Osteoblast (primary cell): ENCODE measurements around the gene CREB5. TPM values are rescaled to one million over a fixed set of nuclear protein-coding genes. Genes with fewer than 3 reads are reported as not detected.

Experiments
- DNase-seq: peaks from one replicate; pipeline ENCODE4 v3.0.0; 2011; ENCODE audit warnings: low spot score, mixed read lengths; ENCODE audit not compliant: insufficient read length; ENCODE audit errors: missing footprints
- H2AFZ ChIP-seq: 2 replicates; pipeline ENCODE4 v1.6.0; 2011; ENCODE audit warnings: mild to moderate bottlenecking, low read length
- H3K27ac ChIP-seq: 2 replicates; pipeline ENCODE4 v1.5.1; 2011; ENCODE audit warnings: mild to moderate bottlenecking, low read depth, low read length, moderate library complexity
- H3K27me3 ChIP-seq: 2 replicates; pipeline ENCODE4 v1.6.0; 2012; ENCODE audit warnings: mild to moderate bottlenecking, control low read depth, inconsistent platforms, low read length, moderate library complexity; ENCODE audit not compliant: insufficient read depth
- H3K36me3 ChIP-seq: 2 replicates; pipeline ENCODE4 v1.5.1; 2011; ENCODE audit warnings: mild to moderate bottlenecking, low read length, control low read depth, moderate library complexity; ENCODE audit not compliant: insufficient read depth
- H3K4me1 ChIP-seq: 2 replicates; pipeline ENCODE4 v1.5.1; 2011; ENCODE audit warnings: mild to moderate bottlenecking, low read length, control low read depth, moderate library complexity; ENCODE audit not compliant: insufficient read depth
- H3K4me2 ChIP-seq: 2 replicates; pipeline ENCODE4 v1.6.0; 2011; ENCODE audit warnings: mild to moderate bottlenecking, low read length; ENCODE audit not compliant: insufficient read depth
- H3K4me3 ChIP-seq: fragments of 200-600 bp; sonication (generic); 3 replicates; pipeline ENCODE4 v1.5.1; 2012; ENCODE audit warnings: mild to moderate bottlenecking, low read length, inconsistent platforms; ENCODE audit not compliant: insufficient read depth
- H3K79me2 ChIP-seq: 2 replicates; pipeline ENCODE4 v1.6.0; 2012; ENCODE audit warnings: mild to moderate bottlenecking, low read length, control low read depth, inconsistent platforms; ENCODE audit not compliant: insufficient read depth
- H3K9me3 ChIP-seq: 2 replicates; pipeline ENCODE4 v1.5.1; 2011; ENCODE audit warnings: low read depth, low read length, control low read depth
- H4K20me1 ChIP-seq: 2 replicates; pipeline ENCODE4 v1.6.0; 2012; ENCODE audit warnings: mild to moderate bottlenecking, low read length, control low read depth; ENCODE audit not compliant: insufficient read depth
- total RNA-seq: library from RNA; depleted of rRNA; stranded (reverse); fragments of >200 nt; gene quantifications from 2 replicates; pipeline ENCODE4 v1.2.3, GENCODE V29; 2012
- TF ChIP-seq, protein P1 (sequence below): IDR thresholded peaks from 2 replicates; pipeline ENCODE4 v1.5.1; 2011; ENCODE audit warnings: mild to moderate bottlenecking, low read depth, low read length, moderate library complexity; ENCODE audit errors: extremely low read depth

The CREB5 gene
- total RNA-seq, 1 donor: 5.1 TPM

DNA sequence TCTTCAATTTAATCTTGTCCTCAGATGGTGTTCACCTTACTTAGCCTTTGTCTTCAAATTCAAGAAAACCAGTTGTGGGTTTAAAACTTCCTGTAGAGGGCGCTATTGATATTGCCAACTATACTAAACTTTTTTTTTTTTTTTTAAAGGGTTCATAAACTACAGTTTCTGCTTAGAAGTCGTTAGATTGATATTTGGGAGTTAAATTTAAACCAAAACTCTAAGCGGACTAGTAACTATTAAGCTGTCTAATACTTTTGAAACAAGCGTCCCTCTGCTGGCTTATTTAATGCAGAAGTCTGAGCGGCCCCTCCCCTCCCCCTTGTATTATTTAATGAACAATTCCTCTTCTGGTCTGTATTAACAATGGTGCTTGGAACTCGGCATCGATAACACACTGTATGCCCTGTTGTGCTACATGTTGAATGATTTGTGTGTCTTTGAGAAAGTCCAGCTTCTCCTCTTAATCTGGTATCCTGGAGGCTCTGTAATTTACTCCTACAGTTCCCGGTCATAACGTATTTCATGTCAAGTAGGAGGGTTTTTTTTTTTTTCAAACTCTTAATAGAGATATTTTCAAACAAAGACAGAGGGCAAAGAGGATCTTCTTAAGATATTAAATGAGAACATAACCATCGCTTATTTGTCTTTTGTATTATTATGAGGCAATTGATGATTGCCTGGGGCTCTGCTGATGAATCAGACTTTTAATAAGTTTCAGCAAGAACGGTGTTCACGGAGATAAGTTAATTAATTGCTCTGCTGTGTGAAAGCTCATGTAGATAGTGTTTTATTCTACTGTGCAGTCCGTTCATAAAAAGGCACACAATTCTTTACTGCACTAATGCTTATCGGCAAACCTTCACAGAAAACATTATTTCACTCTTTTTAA is 22.6 kb upstream of the CREB5 start:
- no peaks in the 10 kb centered on the region for H3K36me3 ChIP-seq
- H3K79me2 ChIP-seq: no peaks in the 10 kb centered on the region
- TF ChIP-seq, protein P1, sequence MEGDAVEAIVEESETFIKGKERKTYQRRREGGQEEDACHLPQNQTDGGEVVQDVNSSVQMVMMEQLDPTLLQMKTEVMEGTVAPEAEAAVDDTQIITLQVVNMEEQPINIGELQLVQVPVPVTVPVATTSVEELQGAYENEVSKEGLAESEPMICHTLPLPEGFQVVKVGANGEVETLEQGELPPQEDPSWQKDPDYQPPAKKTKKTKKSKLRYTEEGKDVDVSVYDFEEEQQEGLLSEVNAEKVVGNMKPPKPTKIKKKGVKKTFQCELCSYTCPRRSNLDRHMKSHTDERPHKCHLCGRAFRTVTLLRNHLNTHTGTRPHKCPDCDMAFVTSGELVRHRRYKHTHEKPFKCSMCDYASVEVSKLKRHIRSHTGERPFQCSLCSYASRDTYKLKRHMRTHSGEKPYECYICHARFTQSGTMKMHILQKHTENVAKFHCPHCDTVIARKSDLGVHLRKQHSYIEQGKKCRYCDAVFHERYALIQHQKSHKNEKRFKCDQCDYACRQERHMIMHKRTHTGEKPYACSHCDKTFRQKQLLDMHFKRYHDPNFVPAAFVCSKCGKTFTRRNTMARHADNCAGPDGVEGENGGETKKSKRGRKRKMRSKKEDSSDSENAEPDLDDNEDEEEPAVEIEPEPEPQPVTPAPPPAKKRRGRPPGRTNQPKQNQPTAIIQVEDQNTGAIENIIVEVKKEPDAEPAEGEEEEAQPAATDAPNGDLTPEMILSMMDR: peak; percentile 76
- peak overlapping the region; percentile 77 for H2AFZ ChIP-seq
- H3K27ac ChIP-seq: peak overlapping the region; percentile 48
- no peaks in the 10 kb centered on the region for H3K27me3 ChIP-seq
- H3K4me2 ChIP-seq: peak overlapping the region; percentile 90
- no peaks in the 10 kb centered on the region for H4K20me1 ChIP-seq
- H3K9me3 ChIP-seq: no peaks in the 10 kb centered on the region
- no peak for DNase-seq
- peak overlapping the region; percentile 67 for H3K4me3 ChIP-seq
- H3K4me1 ChIP-seq: no peaks in the 10 kb centered on the region

DNA sequence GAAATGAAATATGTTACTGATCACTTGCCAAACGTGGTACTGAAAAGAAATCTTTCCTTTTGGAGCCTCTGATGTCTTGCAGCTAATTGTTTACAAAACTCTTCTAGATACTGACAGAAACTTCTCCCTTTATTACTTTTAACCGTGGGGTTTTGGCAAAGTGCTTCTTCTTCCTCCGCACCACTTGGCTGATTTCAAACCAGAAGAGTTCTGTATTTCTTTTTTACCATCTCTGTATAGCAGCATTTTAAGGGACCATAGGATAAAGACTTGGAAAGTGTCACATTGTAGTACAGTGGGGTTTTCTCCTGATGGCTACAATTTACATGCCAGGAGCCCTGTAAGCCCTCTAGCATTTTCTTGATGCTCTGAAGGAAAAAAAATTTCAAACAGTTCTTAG is 21.9 kb upstream of the CREB5 start:
- H3K9me3 ChIP-seq: no peaks in the 10 kb centered on the region
- no peak for DNase-seq
- H3K4me3 ChIP-seq: no peak overlapping the region
- no peak overlapping the region for H3K27ac ChIP-seq
- no peaks in the 10 kb centered on the region for H3K27me3 ChIP-seq
- H3K36me3 ChIP-seq: no peaks in the 10 kb centered on the region
- peaks cover 3% of the 10 kb centered on the region for H3K4me1 ChIP-seq
- H4K20me1 ChIP-seq: no peaks in the 10 kb centered on the region
- no peaks in the 10 kb centered on the region for H3K79me2 ChIP-seq
- peak overlapping the region; percentile 21 for H2AFZ ChIP-seq
- peak overlapping the region; percentile 90 for H3K4me2 ChIP-seq
- TF ChIP-seq, protein P1: no peak

DNA sequence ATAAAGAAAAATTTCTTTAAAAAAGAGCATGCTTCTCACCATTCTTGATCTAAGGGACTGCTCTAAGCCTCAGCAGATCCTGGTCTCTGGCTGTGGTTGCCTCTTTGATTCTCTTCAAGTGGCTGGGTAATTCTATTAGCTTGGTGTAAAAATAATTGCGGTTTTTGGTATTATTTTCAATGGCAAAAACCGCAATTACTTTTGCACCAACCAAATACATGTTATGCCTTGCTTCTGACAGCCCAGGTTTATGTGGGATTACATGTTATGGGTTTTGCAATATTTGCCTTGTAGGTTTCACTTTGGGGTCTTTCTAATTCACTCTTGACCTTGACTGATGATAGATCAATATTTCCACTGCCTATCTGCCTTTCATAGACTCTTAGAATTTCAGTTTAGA is 20.0 kb upstream of the CREB5 start:
- Histone ChIP-seq H3K9me3 (no peaks in the 10 kb centered on the region), H3K4me2 (no peak overlapping the region), H3K4me3 (no peak overlapping the region), H3K27ac (no peak overlapping the region), H2AFZ (no peak overlapping the region), H3K79me2 (no peaks in the 10 kb centered on the region), H3K36me3 (no peaks in the 10 kb centered on the region), H4K20me1 (no peaks in the 10 kb centered on the region), H3K27me3 (no peaks in the 10 kb centered on the region), H3K4me1 (peaks cover 6% of the 10 kb centered on the region)
- no peak for DNase-seq
- TF ChIP-seq, protein P1: no peak

DNA sequence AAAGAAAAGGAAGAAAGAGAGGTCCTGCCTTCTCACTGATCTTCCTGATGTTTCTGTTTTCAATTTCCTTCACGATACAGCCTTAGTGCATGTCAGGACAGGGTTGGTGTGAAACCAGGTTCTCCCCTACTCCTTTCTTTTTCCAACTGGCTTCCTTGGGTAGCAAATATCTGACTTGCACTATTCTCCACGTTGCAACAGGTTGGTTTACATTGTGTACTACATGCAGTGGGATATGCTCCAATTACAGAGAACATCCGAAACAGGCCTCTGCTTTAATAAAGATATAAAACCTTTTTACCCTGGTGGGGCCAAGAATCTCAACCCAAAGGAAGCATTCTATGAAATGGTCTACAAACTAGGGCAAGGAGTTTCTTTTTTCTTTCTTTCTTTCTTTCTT is 16.9 kb upstream of the CREB5 start:
- no peaks in the 10 kb centered on the region for H4K20me1 ChIP-seq
- no peaks in the 10 kb centered on the region for H3K79me2 ChIP-seq
- DNase-seq: no peak
- H3K27me3 ChIP-seq: no peaks in the 10 kb centered on the region
- H3K4me3 ChIP-seq: no peak overlapping the region
- H3K4me1 ChIP-seq: peaks cover 6% of the 10 kb centered on the region
- H3K36me3 ChIP-seq: no peaks in the 10 kb centered on the region
- TF ChIP-seq, protein P1: no peak
- H3K27ac ChIP-seq: no peak overlapping the region
- no peak overlapping the region for H2AFZ ChIP-seq
- H3K9me3 ChIP-seq: no peaks in the 10 kb centered on the region
- no peak overlapping the region for H3K4me2 ChIP-seq
